Kidney (tissue), 14 donors: ENCODE results near the gene BCL7A. TPM values are rescaled to one million over a fixed set of nuclear protein-coding genes. Genes with fewer than 3 reads are reported as not detected.

Experiments used
- DNase-seq, 5 donors: peaks; one replicate each; pipeline ENCODE4 v3.0.0-alpha.2; 2013 to 2020
- FAIRE-seq: peaks from 2 replicates; lab custom pipeline; 2012; peaks lifted over from hg19 to GRCh38; lab: Jason Lieb, UNC
- H3K27ac ChIP-seq, 2 donors: one replicate each; pipeline ENCODE4 v1.7.0; 2013; ENCODE audit warnings: low read depth in 2 of 2, low read length in 2 of 2, inconsistent platforms in 1 of 2
- H3K27me3 ChIP-seq: one replicate; pipeline ENCODE4 v1.7.1; 2013; ENCODE audit warnings: low read length, inconsistent platforms; ENCODE audit not compliant: control insufficient read depth, insufficient read depth
- H3K36me3 ChIP-seq, 3 donors: one replicate each; pipeline versions ENCODE4 v1.7.0 to v1.7.1; 2013; ENCODE audit warnings: low read length in 3 of 3, control low read depth in 1 of 3, inconsistent platforms in 1 of 3; ENCODE audit not compliant: insufficient read depth in 3 of 3, control insufficient read depth in 2 of 3
- H3K4me1 ChIP-seq, 3 donors: one replicate each; pipeline versions ENCODE4 v1.7.0 to v1.7.1; 2013; ENCODE audit warnings: low read length in 3 of 3, inconsistent platforms in 1 of 3, low read depth in 1 of 3; ENCODE audit not compliant: control insufficient read depth in 2 of 3, insufficient read depth in 2 of 3
- H3K4me3 ChIP-seq, 3 donors: one replicate each; pipeline versions ENCODE4 v1.7.0 to v1.8.1; 2013; ENCODE audit warnings: low read length in 3 of 3, control low read depth in 1 of 3, inconsistent platforms in 1 of 3
- H3K9ac ChIP-seq, 3 donors: one replicate each; pipeline versions ENCODE4 v1.7.0 to v1.7.1; 2013; ENCODE audit warnings: low read length in 3 of 3, control low read depth in 1 of 3, inconsistent platforms in 1 of 3
- H3K9me3 ChIP-seq, 3 donors: one replicate each; pipeline versions ENCODE4 v1.7.0 to v1.7.1; 2013; ENCODE audit warnings: low read length in 3 of 3, control low read depth in 1 of 3, inconsistent platforms in 1 of 3; ENCODE audit not compliant: control insufficient read depth in 2 of 3, insufficient read depth in 1 of 3
- intact Hi-C: fragments of 100-400 bp; cut with DNase I; formaldehyde crosslinking; loops from one replicate; pipeline ENCODE4 v1.11.1; 2022
- polyA plus RNA-seq: library from polyadenylated mRNA; stranded (reverse); fragments of 350-450 nt; fragmentation: Illumina TruSeq; extraction: RNeasy Lipid Tissue Mini Kit (QIAGEN cat#74804); gene quantifications from one replicate; pipeline ENCODE4 v1.2.3, GENCODE V29; 2014; ENCODE audit warnings: low read depth, low replicate concordance; ENCODE audit not compliant: insufficient read depth
- total RNA-seq: library from RNA; stranded (reverse); fragmentation: NEBNext Ultra II Directional; extraction: Animal tissue kit (Norgen Biotek cat#: 25700); gene quantifications from one replicate; pipeline ENCODE4 v1.2.1, GENCODE V29; 2021
- TF ChIP-seq, protein P1 (sequence below): IDR thresholded peaks from 3 replicates; pipeline ENCODE4 v1.5.1; 2012; ENCODE audit warnings: mild to moderate bottlenecking, moderate library complexity, borderline replicate concordance; ENCODE audit not compliant: insufficient read depth; ENCODE audit errors: extremely low read depth
- donor health status: control.
- donor health status: control.
- donor health status: control.
- donor health status: control.
- donor health status: control.
- donor health status: DM: yes; HTN: yes; CAD: no.
- donor health status: Normal renal cell carcinoma (clear cell type).

The BCL7A gene
- total and polyA plus RNA-seq, 2 donors from 2014 or later: 6.8 to 22.7 TPM

GRCh38 chr12:122097584-122097926 is 75.9 kb downstream of the BCL7A start:
- H3K9ac ChIP-seq: no peak overlapping the region
- peak overlapping the region; percentile 3 to 33 for H3K27ac ChIP-seq
- TF ChIP-seq, protein P1, sequence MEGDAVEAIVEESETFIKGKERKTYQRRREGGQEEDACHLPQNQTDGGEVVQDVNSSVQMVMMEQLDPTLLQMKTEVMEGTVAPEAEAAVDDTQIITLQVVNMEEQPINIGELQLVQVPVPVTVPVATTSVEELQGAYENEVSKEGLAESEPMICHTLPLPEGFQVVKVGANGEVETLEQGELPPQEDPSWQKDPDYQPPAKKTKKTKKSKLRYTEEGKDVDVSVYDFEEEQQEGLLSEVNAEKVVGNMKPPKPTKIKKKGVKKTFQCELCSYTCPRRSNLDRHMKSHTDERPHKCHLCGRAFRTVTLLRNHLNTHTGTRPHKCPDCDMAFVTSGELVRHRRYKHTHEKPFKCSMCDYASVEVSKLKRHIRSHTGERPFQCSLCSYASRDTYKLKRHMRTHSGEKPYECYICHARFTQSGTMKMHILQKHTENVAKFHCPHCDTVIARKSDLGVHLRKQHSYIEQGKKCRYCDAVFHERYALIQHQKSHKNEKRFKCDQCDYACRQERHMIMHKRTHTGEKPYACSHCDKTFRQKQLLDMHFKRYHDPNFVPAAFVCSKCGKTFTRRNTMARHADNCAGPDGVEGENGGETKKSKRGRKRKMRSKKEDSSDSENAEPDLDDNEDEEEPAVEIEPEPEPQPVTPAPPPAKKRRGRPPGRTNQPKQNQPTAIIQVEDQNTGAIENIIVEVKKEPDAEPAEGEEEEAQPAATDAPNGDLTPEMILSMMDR: no peak
- H3K9me3 ChIP-seq: no peaks in the 10 kb centered on the region
- no peaks in the 10 kb centered on the region for H3K27me3 ChIP-seq
- H3K4me1 ChIP-seq: peaks cover 0 to 56% (median 33%) of the 10 kb centered on the region in 3 donors
- DNase-seq (no peak), FAIRE-seq (no peak)
- intact Hi-C loops: no loop called here
- H3K36me3 ChIP-seq: peaks cover 0 to 2% (median 0%) of the 10 kb centered on the region in 3 donors
- H3K4me3 ChIP-seq: no peak overlapping the region

DNA sequence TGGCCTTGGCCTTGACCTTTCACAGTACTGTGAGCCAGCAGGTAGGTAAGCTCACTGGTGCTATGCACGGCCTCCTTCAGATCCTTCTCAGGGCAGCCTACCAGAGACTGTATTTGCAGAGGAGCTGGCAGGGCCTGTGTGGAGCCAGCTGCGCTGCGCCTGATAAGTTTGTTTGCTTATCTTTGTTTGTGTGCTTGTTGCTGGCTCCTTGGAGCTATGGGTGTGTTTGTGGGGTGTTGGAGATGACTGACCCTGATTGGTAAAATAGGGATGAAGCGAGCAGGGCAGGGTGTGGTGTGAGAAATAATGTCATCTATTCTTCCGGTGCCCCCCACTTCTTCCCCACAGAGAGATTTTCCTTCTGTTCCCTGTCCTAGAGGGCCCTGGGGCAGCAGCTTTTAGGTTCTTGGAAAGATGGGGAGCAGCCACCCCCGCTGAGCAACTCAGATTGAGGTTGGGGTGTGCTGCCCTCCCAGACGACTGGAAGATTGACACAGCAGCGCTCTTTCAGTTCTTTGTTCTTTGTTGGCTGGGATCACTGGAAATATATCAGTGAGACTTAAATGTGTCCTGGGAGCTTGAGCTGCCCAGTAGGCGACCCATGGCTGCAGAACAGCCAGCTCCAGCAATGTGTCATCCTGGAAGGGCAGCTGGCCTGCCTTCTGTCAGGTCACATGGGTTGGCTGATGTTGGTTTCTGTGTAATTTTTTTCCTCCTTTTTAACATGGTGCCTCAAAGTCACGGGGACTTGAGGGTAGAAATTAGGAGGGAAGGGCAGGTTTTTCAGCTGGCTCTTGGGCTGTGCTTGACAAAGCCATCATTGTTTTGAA is 76.5 kb downstream of the BCL7A start:
- Histone ChIP-seq H3K4me3 (no peak overlapping the region), H3K9me3 (no peaks in the 10 kb centered on the region), H3K27ac (peak overlapping the region; percentile 32 to 33), H3K9ac (peak overlapping the region in 1 of 3 donors; percentile 12), H3K4me1 (peaks cover 0 to 54% (median 33%) of the 10 kb centered on the region in 3 donors), H3K36me3 (peaks cover 0 to 2% (median 0%) of the 10 kb centered on the region in 3 donors), H3K27me3 (no peaks in the 10 kb centered on the region)
- TF ChIP-seq, protein P1: no peak
- no peak for FAIRE-seq
- intact Hi-C loops: no loop called here
- peak in 4 of 5 donors; percentile 42 to 88 (median 66) for DNase-seq

DNA sequence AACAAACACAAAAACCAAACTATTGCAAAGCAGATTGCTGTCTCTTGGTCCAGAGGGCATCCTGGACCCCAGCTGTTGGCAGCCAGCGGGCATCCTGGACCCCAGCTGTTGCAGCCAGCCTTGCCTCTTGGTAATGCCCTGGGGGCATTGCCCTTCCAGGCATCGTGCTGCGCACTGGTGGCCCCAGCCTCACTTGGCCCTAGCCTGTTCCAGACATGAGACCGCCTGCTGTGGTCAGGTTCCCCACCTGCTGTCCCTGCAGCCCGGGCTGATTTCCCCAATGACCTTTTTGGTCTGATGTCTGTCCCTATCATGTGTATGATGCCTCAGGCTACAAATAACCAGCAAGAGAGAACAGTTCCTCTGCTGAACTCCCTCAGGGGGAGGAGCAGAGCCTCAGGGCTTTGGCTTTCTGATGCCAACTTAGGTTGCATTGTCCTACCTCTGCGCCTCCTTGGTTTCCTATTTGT is 77.6 kb downstream of the BCL7A start:
- no peak overlapping the region for H3K27ac ChIP-seq
- DNase-seq (no peak), FAIRE-seq (no peak)
- peaks cover 0 to 43% (median 33%) of the 10 kb centered on the region in 3 donors for H3K4me1 ChIP-seq
- H3K27me3 ChIP-seq: no peaks in the 10 kb centered on the region
- TF ChIP-seq, protein P1: no peak
- H3K9me3 ChIP-seq: no peaks in the 10 kb centered on the region
- no peak overlapping the region for H3K4me3 ChIP-seq
- intact Hi-C loops: no loop called here
- no peak overlapping the region for H3K9ac ChIP-seq
- peaks cover 0 to 2% (median 0%) of the 10 kb centered on the region in 3 donors for H3K36me3 ChIP-seq
